ENCODE measurements around the gene KLHL35.

GRCh38 chr11:75427181-75427580 is 5.8 kb downstream of the KLHL35 start:
- no peak for TF ChIP-seq EP300 (IDR thresholded peaks at IDR 0.05)
- no peak for TF ChIP-seq POLR2AphosphoS5 (IDR thresholded peaks at IDR 0.05)
